ENCODE measurements around the gene SLC49A3.

DNA sequence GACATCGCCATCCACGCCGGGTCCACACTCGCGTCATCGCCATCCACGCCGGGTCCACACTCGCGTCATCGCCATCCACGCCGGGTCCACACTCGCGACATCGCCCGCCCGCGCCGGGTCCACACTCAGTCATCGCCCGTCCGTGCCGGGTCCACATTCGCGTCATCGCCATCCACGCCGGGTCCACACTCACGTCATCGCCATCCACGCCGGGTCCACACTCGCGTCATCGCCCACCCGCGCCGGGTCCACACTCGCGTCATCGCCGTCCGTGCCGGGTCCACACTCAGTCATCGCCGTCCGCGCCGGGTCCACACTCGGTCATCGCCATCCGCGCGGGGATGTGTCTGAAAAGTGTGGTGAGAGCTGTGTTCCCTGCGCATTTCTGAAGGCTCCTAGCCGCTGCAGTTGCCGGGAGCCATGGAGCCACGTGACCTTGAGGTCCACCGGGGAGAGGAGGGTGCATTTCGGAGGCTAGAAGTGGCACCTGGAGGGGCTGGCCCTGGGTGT, 34.0 kb upstream of the SLC49A3 start:
- TF ChIP-seq, protein P1, sequence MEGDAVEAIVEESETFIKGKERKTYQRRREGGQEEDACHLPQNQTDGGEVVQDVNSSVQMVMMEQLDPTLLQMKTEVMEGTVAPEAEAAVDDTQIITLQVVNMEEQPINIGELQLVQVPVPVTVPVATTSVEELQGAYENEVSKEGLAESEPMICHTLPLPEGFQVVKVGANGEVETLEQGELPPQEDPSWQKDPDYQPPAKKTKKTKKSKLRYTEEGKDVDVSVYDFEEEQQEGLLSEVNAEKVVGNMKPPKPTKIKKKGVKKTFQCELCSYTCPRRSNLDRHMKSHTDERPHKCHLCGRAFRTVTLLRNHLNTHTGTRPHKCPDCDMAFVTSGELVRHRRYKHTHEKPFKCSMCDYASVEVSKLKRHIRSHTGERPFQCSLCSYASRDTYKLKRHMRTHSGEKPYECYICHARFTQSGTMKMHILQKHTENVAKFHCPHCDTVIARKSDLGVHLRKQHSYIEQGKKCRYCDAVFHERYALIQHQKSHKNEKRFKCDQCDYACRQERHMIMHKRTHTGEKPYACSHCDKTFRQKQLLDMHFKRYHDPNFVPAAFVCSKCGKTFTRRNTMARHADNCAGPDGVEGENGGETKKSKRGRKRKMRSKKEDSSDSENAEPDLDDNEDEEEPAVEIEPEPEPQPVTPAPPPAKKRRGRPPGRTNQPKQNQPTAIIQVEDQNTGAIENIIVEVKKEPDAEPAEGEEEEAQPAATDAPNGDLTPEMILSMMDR (conservative IDR thresholded peaks at IDR 0.05) = no peak
- TF ChIP-seq EZH2 (IDR thresholded peaks at IDR 0.05; ENCODE audit: low read depth) = no peak

Measured in PC-9 (cell line).